B cell (primary cell): ENCODE measurements around the gene ELOVL3. TPM values are rescaled to one million over a fixed set of nuclear protein-coding genes. Genes with fewer than 3 reads are reported as not detected.

Experiments
- ATAC-seq: fragments of 200-7000 bp; cut with Tn5 transposase; one replicate; pipeline ENCODE4 v1.10.0; 2021; ENCODE audit warnings: low read depth, mild to moderate bottlenecking, moderate number of reproducible peaks, moderate library complexity
- CTCF ChIA-PET: fragments of 350-600 bp; sonication (Branson Sonifier 250); formaldehyde crosslinking; loops from one replicate; lab custom pipeline; 2021; ENCODE audit warnings: antibody characterized with exemption, inconsistent platforms; lab: Charles Lee
- POLR2A ChIA-PET: fragments of 350-600 bp; sonication (Branson Sonifier 250); formaldehyde crosslinking; loops from one replicate; lab custom pipeline; 2021; ENCODE audit warnings: antibody characterized with exemption; lab: Charles Lee
- DNase-seq: peaks from one replicate; pipeline ENCODE4 v3.0.0; 2013
- H2AFZ ChIP-seq: 2 replicates; pipeline ENCODE4 v1.6.1; 2012; ENCODE audit warnings: mild to moderate bottlenecking, low read depth, low read length; ENCODE audit not compliant: insufficient read depth, poor library complexity, severe bottlenecking
- H3K27ac ChIP-seq, 2 donors: 1 replicate in 1 of 2; 2 replicates in 1 of 2; pipeline ENCODE4 v1.5.1; 2012 to 2013; ENCODE audit warnings: low read length in 2 of 2, mild to moderate bottlenecking in 2 of 2, moderate library complexity in 1 of 2
- H3K27me3 ChIP-seq, 4 experiments: fragments of 200-600 bp in 1 of 4; sonication (generic) in 1 of 4; replicated peaks in 1 of 4; 1 replicate in 2 of 4; 2 replicates in 2 of 4; pipeline versions ENCODE4 v1.6.1 to v1.7.0; 2013 to 2016; ENCODE audit warnings: low read length in 3 of 4, mild to moderate bottlenecking in 2 of 4, mixed read lengths in 1 of 4, moderate library complexity in 1 of 4; ENCODE audit not compliant: insufficient read depth in 4 of 4, control insufficient read depth in 3 of 4; ENCODE audit errors: control extremely low read depth in 1 of 4
- H3K36me3 ChIP-seq, 2 experiments: replicated peaks in 1 of 2; 1 replicate in 1 of 2; 2 replicates in 1 of 2; pipeline versions ENCODE4 v1.6.1 to v1.7.1; 2013; ENCODE audit warnings: low read length in 1 of 2; ENCODE audit not compliant: insufficient read depth in 2 of 2, control insufficient read depth in 1 of 2; ENCODE audit errors: control extremely low read depth in 1 of 2, extremely low read depth in 1 of 2
- H3K4me1 ChIP-seq, 2 donors: fragments of 200-600 bp in 1 of 2; sonication (generic) in 1 of 2; 1 replicate in 1 of 2; 2 replicates in 1 of 2; pipeline versions ENCODE4 v1.5.1 to v1.6.1; 2013 to 2017; ENCODE audit warnings: low read length in 2 of 2; ENCODE audit not compliant: control insufficient read depth in 2 of 2, insufficient read depth in 2 of 2
- H3K4me2 ChIP-seq: replicated peaks from 2 replicates; pipeline ENCODE3; 2012; ENCODE audit warnings: mild to moderate bottlenecking, low read depth, low read length; ENCODE audit not compliant: poor library complexity, severe bottlenecking
- H3K4me3 ChIP-seq, 5 experiments: fragments of 200-600 bp in 1 of 5; sonication (generic) in 1 of 5; 1 replicate in 3 of 5; 2 replicates in 2 of 5; pipeline versions ENCODE4 v1.5.1 to v1.7.0; 2011 to 2016; ENCODE audit warnings: low read length in 4 of 5, mild to moderate bottlenecking in 4 of 5, low read depth in 2 of 5, control low read depth in 1 of 5, moderate library complexity in 1 of 5; ENCODE audit not compliant: insufficient read depth in 1 of 5; ENCODE audit errors: control extremely low read depth in 1 of 5, extremely low read depth in 1 of 5
- H3K79me2 ChIP-seq: fragments of 200-600 bp; sonication (generic); one replicate; pipeline ENCODE4 v1.6.0; 2016; ENCODE audit warnings: low read length; ENCODE audit not compliant: control insufficient read depth, insufficient read depth
- H3K9ac ChIP-seq: fragments of 200-600 bp; sonication (generic); 2 replicates; pipeline ENCODE4 v1.6.1; 2017; ENCODE audit warnings: mild to moderate bottlenecking, low read length, moderate library complexity
- H3K9me3 ChIP-seq, 3 donors: one replicate each; pipeline versions ENCODE4 v1.6.1 to v1.7.1; 2013; ENCODE audit warnings: low read length in 2 of 3; ENCODE audit not compliant: control insufficient read depth in 2 of 3, insufficient read depth in 1 of 3; ENCODE audit errors: control extremely low read depth in 1 of 3
- H4K20me1 ChIP-seq: 2 replicates; pipeline ENCODE4 v1.6.0; 2012; ENCODE audit warnings: mild to moderate bottlenecking, low read length; ENCODE audit not compliant: insufficient read depth, control insufficient read depth, poor library complexity, severe bottlenecking
- H3K27ac Mint-ChIP-seq: one replicate; pipeline ENCODE4 v1.8.0; 2021; ENCODE audit warnings: mixed read lengths
- H3K27me3 Mint-ChIP-seq: one replicate; pipeline ENCODE4 v1.8.0; 2021; ENCODE audit warnings: mixed read lengths
- H3K4me1 Mint-ChIP-seq: one replicate; pipeline ENCODE4 v1.8.0; 2021; ENCODE audit warnings: mixed read lengths
- H3K4me3 Mint-ChIP-seq: one replicate; pipeline ENCODE4 v1.8.0; 2021; ENCODE audit warnings: mixed read lengths
- H3K9me3 Mint-ChIP-seq: one replicate; pipeline ENCODE4 v1.8.0; 2022; ENCODE audit warnings: mixed read lengths; ENCODE audit not compliant: insufficient read depth
- EZH2 ChIP-seq: IDR thresholded peaks from 2 replicates; pipeline ENCODE4 v1.6.1; 2012; ENCODE audit warnings: borderline replicate concordance, low read depth, mild to moderate bottlenecking, moderate library complexity, low read length; ENCODE audit not compliant: insufficient read depth, poor library complexity, severe bottlenecking
- WGBS: methylation state at CpG from one replicate; pipeline ENCODE4 v1.1.5; 2013; ENCODE audit warnings: missing lambda C conversion rate; ENCODE audit not compliant: insufficient coverage; 5-methylcytosine and 5-hydroxymethylcytosine counted together
- intact Hi-C: fragments of 100-400 bp; cut with micrococcal nuclease; formaldehyde crosslinking; loops from one replicate; pipeline ENCODE4 v1.10.0; 2022
- polyA plus RNA-seq: library from polyadenylated mRNA; depleted of rRNA; stranded (reverse); fragments of >200 nt; gene quantifications from 2 replicates; pipeline ENCODE4 v1.2.3, GENCODE V29; 2012
- total RNA-seq, 2 donors: library from RNA; stranded (reverse); fragments of 120-200 nt in 1 of 2; gene quantifications; 1 replicate in 1 of 2; 2 replicates in 1 of 2; pipeline versions ENCODE4 v1.2.3 to v1.2.4, GENCODE V29; 2013 to 2022
- TF ChIP-seq, protein P1 (sequence below): fragments of 200-600 bp; IDR thresholded peaks from one replicate; pipeline ENCODE4 v1.8.0; 2022; ENCODE audit warnings: antibody characterized with exemption, mild to moderate bottlenecking

ELOVL3 gene
- total and polyA plus RNA-seq, 2 donors (not counting 1 experiment from before 2014, with no cell fraction given), result not detected

DNA sequence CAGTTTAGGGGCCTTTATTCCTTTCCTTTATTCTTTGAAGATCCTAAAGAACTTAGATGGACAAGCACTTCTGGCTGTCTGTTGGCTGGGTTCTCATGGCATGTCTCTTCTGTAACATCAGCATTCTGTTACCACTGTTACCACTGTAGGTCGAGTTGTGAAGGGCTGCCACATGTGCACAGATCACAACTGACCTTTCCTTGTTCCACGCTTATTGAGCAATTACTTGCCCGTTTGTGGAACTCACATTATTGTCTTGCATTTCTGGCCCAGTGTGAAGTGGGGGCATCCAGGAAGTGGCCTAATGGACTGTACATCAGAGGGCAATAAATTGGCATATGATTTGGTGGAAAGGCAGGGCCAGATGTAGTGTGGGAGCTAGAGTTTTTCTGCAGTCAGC lies 42.9 kb downstream of the ELOVL3 start:
- Mint-ChIP-seq H3K4me1 (peaks cover 22% of the 10 kb centered on the region), H3K4me3 (no peak overlapping the region), H3K9me3 (no peaks in the 10 kb centered on the region), H3K27me3 (no peaks in the 10 kb centered on the region), H3K27ac (no peak overlapping the region)
- H4K20me1 ChIP-seq, result peaks cover 49% of the 10 kb centered on the region
- peaks cover 87% of the 10 kb centered on the region for H3K79me2 ChIP-seq
- peaks cover 0 to 16% of the 10 kb centered on the region in 2 experiments for H3K36me3 ChIP-seq
- 85% methylated on average over 3 of the region's 3 CpGs for WGBS
- H3K4me1 ChIP-seq, result no peaks in the 10 kb centered on the region
- no peak overlapping the region for H3K27ac ChIP-seq
- DNase-seq, result no peak
- H3K9me3 ChIP-seq, result no peaks in the 10 kb centered on the region
- POLR2A ChIA-PET, result no interaction called here
- no peak overlapping the region for H3K4me3 ChIP-seq
- no peak overlapping the region for H3K4me2 ChIP-seq
- intact Hi-C loops, result no loop called here
- H3K27me3 ChIP-seq, result no peaks in the 10 kb centered on the region
- no peak overlapping the region for H2AFZ ChIP-seq
- no peak for ATAC-seq
- CTCF ChIA-PET, result no interaction called here
- no peak overlapping the region for H3K9ac ChIP-seq
- no peak for TF ChIP-seq EZH2
- TF ChIP-seq, protein P1, sequence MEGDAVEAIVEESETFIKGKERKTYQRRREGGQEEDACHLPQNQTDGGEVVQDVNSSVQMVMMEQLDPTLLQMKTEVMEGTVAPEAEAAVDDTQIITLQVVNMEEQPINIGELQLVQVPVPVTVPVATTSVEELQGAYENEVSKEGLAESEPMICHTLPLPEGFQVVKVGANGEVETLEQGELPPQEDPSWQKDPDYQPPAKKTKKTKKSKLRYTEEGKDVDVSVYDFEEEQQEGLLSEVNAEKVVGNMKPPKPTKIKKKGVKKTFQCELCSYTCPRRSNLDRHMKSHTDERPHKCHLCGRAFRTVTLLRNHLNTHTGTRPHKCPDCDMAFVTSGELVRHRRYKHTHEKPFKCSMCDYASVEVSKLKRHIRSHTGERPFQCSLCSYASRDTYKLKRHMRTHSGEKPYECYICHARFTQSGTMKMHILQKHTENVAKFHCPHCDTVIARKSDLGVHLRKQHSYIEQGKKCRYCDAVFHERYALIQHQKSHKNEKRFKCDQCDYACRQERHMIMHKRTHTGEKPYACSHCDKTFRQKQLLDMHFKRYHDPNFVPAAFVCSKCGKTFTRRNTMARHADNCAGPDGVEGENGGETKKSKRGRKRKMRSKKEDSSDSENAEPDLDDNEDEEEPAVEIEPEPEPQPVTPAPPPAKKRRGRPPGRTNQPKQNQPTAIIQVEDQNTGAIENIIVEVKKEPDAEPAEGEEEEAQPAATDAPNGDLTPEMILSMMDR, result no peak

DNA sequence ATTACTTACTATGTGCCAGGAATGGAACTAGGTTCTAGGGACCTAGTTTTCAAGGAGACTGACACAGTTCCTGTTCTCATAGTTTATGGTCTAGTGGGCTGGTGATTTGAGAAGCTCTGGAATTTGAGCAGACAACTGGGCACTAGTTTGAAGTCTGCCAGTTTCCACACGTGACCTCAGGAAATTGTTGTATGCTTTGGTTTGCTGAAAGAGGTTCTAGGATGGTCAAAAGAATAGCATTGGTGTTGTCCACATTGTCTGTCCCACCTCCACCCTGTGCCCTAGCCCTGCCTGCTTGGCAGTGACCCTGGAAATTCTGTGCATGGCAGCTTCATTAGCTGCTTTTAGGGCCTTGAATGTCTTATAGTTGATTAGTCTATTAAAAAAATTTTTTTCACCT lies 48.0 kb downstream of the ELOVL3 start:
- CTCF ChIA-PET, result no interaction called here
- no peak overlapping the region for H3K27ac Mint-ChIP-seq

More for the DNA sequence above, 48.0 kb downstream of the ELOVL3 start:
- POLR2A ChIA-PET, result no interaction called here
- DNase-seq (no peak), ATAC-seq (no peak)
- H3K4me2 ChIP-seq, result no peak overlapping the region
- Mint-ChIP-seq H3K4me3 (no peak overlapping the region), H3K9me3 (no peaks in the 10 kb centered on the region), H3K27me3 (no peaks in the 10 kb centered on the region), H3K4me1 (peaks cover 13% of the 10 kb centered on the region)
- no peaks in the 10 kb centered on the region for H3K9me3 ChIP-seq
- no peak overlapping the region for H3K27ac ChIP-seq
- no peaks in the 10 kb centered on the region for H3K4me1 ChIP-seq
- peaks cover 53% of the 10 kb centered on the region for H4K20me1 ChIP-seq
- no peak overlapping the region for H3K9ac ChIP-seq
- TF ChIP-seq EZH2, result no peak
- TF ChIP-seq, protein P1, result no peak
- H3K36me3 ChIP-seq, result peaks cover 0 to 11% of the 10 kb centered on the region in 2 experiments
- H3K4me3 ChIP-seq, result no peak overlapping the region
- WGBS, result 100% methylated on average over 1 of the region's 1 CpG
- peaks cover 73% of the 10 kb centered on the region for H3K79me2 ChIP-seq
- H2AFZ ChIP-seq, result no peak overlapping the region
- intact Hi-C loops, result no loop called here
- no peaks in the 10 kb centered on the region for H3K27me3 ChIP-seq
